Sigmoid colon (tissue), 7 donors: ENCODE measurements around the gene GLRA2. TPM values are rescaled to one million over a fixed set of nuclear protein-coding genes. Genes with fewer than 3 reads are reported as not detected.
A peak's percentile ranks its signal among the peaks of the same experiment; 100 is the strongest.

Experiments
- DNase-seq: peaks from one replicate; pipeline ENCODE4 v3.0.0-alpha.2; 2019
- H3K27ac ChIP-seq, 4 donors: fragments of 200-600 bp; sonication (generic); one replicate each; pipeline ENCODE4 v1.5.1; 2016 to 2019; ENCODE audit warnings: mild to moderate bottlenecking in 1 of 4
- H3K27me3 ChIP-seq, 3 donors: fragments of 200-600 bp; sonication (generic); one replicate each; pipeline ENCODE4 v1.5.1; 2019; ENCODE audit warnings: mild to moderate bottlenecking in 1 of 3
- H3K36me3 ChIP-seq, 4 donors: fragments of 200-600 bp; sonication (generic); one replicate each; pipeline ENCODE4 v1.5.1; 2016 to 2019
- H3K4me1 ChIP-seq, 4 donors: fragments of 200-600 bp; sonication (generic); one replicate each; pipeline ENCODE4 v1.5.1; 2017 to 2019
- H3K4me3 ChIP-seq, 4 donors: fragments of 200-600 bp; sonication (generic); one replicate each; pipeline ENCODE4 v1.5.1; 2017 to 2019; ENCODE audit warnings: mild to moderate bottlenecking in 2 of 4, moderate library complexity in 1 of 4
- H3K9me3 ChIP-seq, 4 donors: fragments of 200-600 bp in 3 of 4; sonication (generic) in 3 of 4; one replicate each; pipeline versions ENCODE4 v1.5.1 to v1.6.1; 2013 to 2019
- EP300 ChIP-seq, 4 donors: sonication (generic); formaldehyde crosslinking; IDR thresholded peaks; one replicate each; pipeline ENCODE4 v1.6.1; 2017; ENCODE audit warnings: antibody characterized with exemption in 4 of 4
- POLR2A ChIP-seq, 2 donors: fragments of 450-650 bp; IDR thresholded peaks; one replicate each; pipeline ENCODE4 v1.6.1; 2016; ENCODE audit warnings: antibody characterized with exemption in 2 of 2, mild to moderate bottlenecking in 2 of 2, moderate library complexity in 2 of 2
- POLR2AphosphoS5 ChIP-seq, 4 donors: sonication (generic); formaldehyde crosslinking; IDR thresholded peaks; one replicate each; pipeline ENCODE4 v1.6.1; 2017; ENCODE audit warnings: antibody characterized with exemption in 4 of 4
- WGBS, 2 donors: extraction: QIAGEN DNeasy Blood & Tissue Kit; methylation state at CpG; one replicate each; pipeline ENCODE4 v1.1.7; 2013; 5-methylcytosine and 5-hydroxymethylcytosine counted together
- intact Hi-C: fragments of 100-400 bp; cut with DNase I; formaldehyde crosslinking; loops from one replicate; pipeline ENCODE4 v1.15.1; 2023
- polyA plus RNA-seq, 3 donors: library from polyadenylated mRNA; stranded (reverse); fragments of 200-250 nt; gene quantifications; one replicate each; pipeline ENCODE4 v1.2.3, GENCODE V29; 2013
- total RNA-seq, 4 donors: library from RNA; depleted of rRNA; stranded (reverse); fragments of >200 nt; gene quantifications; one replicate each; pipeline ENCODE4 v1.1.0, GENCODE V29; 2016
- TF ChIP-seq, protein P1 (sequence below), 4 experiments: fragments of 450-650 bp in 3 of 4; fragments of 200-600 bp in 1 of 4; IDR thresholded peaks; one replicate each; pipeline ENCODE4 v1.5.1; 2016 to 2019; ENCODE audit warnings: antibody characterized with exemption in 4 of 4, mild to moderate bottlenecking in 3 of 4, moderate library complexity in 2 of 4
- donor health status: healthy with polysubstance abuse.
- donor health status: Bipolar disorder and iron deficiency.
- donor health status: healthy.

The GLRA2 gene
- total and polyA plus RNA-seq, 7 donors: under 0.01 to 1.9 (median 0.75) TPM; not detected in 3

DNA sequence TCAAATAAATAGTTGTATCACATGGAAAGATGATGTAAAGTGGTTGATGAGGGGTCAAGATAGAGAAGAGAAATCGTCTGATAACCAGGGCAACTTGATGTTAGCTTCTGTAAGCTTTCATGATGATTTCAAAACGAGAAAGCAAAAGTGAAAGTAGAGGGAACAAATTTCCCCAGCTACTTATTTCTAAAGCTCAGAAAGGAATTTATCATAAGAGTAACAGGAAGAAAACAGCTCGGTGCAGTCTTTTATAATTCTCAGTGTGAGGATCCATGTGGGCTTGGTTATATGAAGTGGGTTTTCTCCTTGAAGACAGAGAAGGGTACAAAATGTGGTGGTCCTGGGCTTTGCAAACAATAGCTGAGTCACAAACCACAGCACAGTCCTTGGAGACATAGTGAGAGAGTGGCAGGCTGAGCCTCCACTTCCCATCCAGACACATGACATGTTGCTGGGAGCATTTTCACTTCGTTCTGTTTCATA lies 32.1 kb upstream of the GLRA2 start:
- peak overlapping the region in 3 of 4 donors; percentile 17 to 27 (median 26) for H3K4me3 ChIP-seq
- peaks cover 0 to 16% (median 5%) of the 10 kb centered on the region in 4 donors for H3K4me1 ChIP-seq
- intact Hi-C loops: no loop called here
- H3K27me3 ChIP-seq: no peaks in the 10 kb centered on the region
- H3K9me3 ChIP-seq: no peaks in the 10 kb centered on the region
- WGBS, 2 donors: 3 to 6% methylated on average over 4 of the region's 4 CpGs
- no peak for DNase-seq
- H3K36me3 ChIP-seq: no peaks in the 10 kb centered on the region
- H3K27ac ChIP-seq: peak overlapping the region; percentile 53 to 68 (median 62)
- TF ChIP-seq, protein P1, sequence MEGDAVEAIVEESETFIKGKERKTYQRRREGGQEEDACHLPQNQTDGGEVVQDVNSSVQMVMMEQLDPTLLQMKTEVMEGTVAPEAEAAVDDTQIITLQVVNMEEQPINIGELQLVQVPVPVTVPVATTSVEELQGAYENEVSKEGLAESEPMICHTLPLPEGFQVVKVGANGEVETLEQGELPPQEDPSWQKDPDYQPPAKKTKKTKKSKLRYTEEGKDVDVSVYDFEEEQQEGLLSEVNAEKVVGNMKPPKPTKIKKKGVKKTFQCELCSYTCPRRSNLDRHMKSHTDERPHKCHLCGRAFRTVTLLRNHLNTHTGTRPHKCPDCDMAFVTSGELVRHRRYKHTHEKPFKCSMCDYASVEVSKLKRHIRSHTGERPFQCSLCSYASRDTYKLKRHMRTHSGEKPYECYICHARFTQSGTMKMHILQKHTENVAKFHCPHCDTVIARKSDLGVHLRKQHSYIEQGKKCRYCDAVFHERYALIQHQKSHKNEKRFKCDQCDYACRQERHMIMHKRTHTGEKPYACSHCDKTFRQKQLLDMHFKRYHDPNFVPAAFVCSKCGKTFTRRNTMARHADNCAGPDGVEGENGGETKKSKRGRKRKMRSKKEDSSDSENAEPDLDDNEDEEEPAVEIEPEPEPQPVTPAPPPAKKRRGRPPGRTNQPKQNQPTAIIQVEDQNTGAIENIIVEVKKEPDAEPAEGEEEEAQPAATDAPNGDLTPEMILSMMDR (IDR thresholded peaks at IDR 0.05): no peak
- no peak for TF ChIP-seq POLR2A (IDR thresholded peaks at IDR 0.05)
- TF ChIP-seq EP300 (IDR thresholded peaks at IDR 0.05): no peak
- TF ChIP-seq POLR2AphosphoS5 (IDR thresholded peaks at IDR 0.05): no peak

DNA sequence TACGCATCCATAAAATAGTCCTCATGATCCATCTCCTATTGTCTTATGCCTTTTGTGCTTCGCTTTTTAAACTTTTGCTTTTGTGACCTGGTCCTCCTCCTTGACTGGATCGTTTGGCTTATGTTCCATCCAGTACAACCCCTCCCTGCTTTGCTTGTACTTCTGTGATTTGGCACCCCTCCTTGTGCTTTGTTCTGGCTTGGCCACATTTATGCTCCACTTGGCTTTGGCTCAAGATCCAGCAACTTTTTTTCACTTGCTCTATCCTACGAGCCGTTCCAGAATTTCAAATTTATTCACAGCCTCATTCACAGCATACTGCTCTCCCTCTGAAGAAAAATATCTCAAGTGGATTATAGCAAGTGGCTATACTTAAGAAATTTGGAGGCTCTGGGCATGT lies 28.0 kb upstream of the GLRA2 start:
- Histone ChIP-seq H3K27ac (peak overlapping the region in 3 of 4 donors; percentile 25 to 56 (median 48)), H3K4me1 (peaks cover 0 to 35% (median 11%) of the 10 kb centered on the region in 4 donors), H3K4me3 (no peak overlapping the region), H3K27me3 (no peaks in the 10 kb centered on the region), H3K36me3 (no peaks in the 10 kb centered on the region), H3K9me3 (no peaks in the 10 kb centered on the region)
- no peak for TF ChIP-seq POLR2A (IDR thresholded peaks at IDR 0.05)
- TF ChIP-seq POLR2AphosphoS5 (IDR thresholded peaks at IDR 0.05): peak in 2 of 4 donors; percentile 46 to 54
- 12 to 68% methylated on average over 5 of the region's 5 CpGs for WGBS, 2 donors
- intact Hi-C loops: loop anchor here (10.0 kb wide), 1 partner anchor 377 kb away; no protein-coding TSS in a partner anchor
- DNase-seq: peak; percentile 66

DNA sequence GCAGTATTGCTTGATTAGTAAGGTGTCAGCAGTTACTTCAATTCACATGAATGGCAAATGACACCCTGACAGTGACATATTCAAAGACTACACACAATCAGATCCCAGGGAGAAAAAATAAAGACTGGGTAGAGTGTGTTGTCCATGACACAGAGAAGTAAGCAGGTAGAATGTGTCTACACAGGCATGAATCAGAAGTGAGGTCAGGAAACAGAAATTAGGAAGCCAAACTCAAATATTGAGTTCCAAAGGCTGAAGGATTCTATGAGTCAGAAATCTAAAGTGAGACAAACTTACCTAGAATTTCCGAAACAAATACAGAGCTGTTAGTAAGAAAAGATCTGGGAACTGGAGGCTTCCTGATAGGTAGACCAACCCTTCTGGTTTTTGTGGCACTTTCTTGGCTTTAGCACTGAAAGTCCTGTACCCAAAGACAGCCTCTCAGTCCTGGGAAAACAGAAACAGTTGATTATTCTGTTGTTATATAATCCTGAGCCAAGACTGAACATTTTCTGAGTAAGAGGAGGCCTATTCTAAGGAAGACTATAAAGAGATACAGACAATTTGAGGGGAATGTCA lies 24.3 kb upstream of the GLRA2 start:
- Histone ChIP-seq H3K4me1 (peaks cover 0 to 32% (median 7%) of the 10 kb centered on the region in 4 donors), H3K27ac (peak overlapping the region in 3 of 4 donors; percentile 26 to 47 (median 32)), H3K9me3 (no peaks in the 10 kb centered on the region), H3K27me3 (no peaks in the 10 kb centered on the region), H3K4me3 (no peak overlapping the region), H3K36me3 (no peaks in the 10 kb centered on the region)
- intact Hi-C loops: loop anchor here (10.0 kb wide), 1 partner anchor 380 kb away; no protein-coding TSS in a partner anchor
- DNase-seq: no peak
- TF ChIP-seq POLR2AphosphoS5 (IDR thresholded peaks at IDR 0.05): no peak
- TF ChIP-seq, protein P1 (IDR thresholded peaks at IDR 0.05): no peak
- TF ChIP-seq POLR2A (IDR thresholded peaks at IDR 0.05): no peak
- no peak for TF ChIP-seq EP300 (IDR thresholded peaks at IDR 0.05)
- WGBS, 2 donors: 64 to 81% methylated on average over 1 of the region's 1 CpG

DNA sequence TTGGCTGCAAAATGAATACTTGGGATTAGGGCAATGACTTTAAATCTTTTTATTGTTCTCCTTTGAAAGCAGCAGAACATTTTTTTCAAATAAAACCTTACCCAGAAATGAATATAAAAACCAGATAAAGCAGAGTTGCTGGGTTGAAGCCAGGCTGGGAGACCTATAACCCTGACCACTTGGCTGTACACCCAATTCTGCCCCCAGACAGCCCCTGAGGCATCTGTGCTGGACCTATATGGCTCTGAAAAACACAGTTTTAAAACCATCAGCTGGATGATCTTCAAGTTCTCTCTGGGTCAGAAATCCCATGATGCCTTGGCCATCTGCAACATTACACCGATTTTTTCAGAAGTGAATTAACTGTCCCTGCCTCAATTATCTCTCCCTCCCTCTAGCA lies 23.7 kb upstream of the GLRA2 start:
- Histone ChIP-seq H3K36me3 (no peaks in the 10 kb centered on the region), H3K27me3 (no peaks in the 10 kb centered on the region), H3K4me1 (peaks cover 0 to 32% (median 7%) of the 10 kb centered on the region in 4 donors), H3K9me3 (no peaks in the 10 kb centered on the region), H3K4me3 (no peak overlapping the region), H3K27ac (peak overlapping the region in 3 of 4 donors; percentile 31 to 47 (median 32))
- intact Hi-C loops: loop anchor here (10.0 kb wide), 1 partner anchor 381 kb away; no protein-coding TSS in a partner anchor
- no peak for TF ChIP-seq EP300 (IDR thresholded peaks at IDR 0.05)
- TF ChIP-seq POLR2AphosphoS5 (IDR thresholded peaks at IDR 0.05): no peak
- TF ChIP-seq POLR2A (IDR thresholded peaks at IDR 0.05): no peak
- TF ChIP-seq, protein P1 (IDR thresholded peaks at IDR 0.05): no peak
- WGBS, 2 donors: 33 to 80% methylated on average over 1 of the region's 1 CpG
- no peak for DNase-seq

DNA sequence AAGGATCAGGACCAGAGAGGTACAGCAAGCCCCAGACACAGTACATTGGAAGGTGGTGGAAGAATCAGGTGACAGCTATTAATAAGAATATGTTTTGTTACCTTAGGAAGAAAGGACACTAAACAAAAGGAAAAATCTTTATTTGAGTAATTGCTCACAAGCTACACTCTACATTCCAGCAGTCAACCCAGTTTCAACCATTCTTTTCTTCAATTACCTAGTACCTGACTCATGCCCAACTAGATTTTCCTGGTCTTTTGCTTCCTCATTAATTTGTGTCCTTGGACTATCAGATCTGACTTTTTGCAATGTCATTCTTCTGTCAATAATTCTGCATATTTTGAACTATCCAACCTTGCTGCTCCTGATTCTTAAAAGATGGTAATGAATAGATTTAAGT lies 22.5 kb upstream of the GLRA2 start:
- Histone ChIP-seq H3K27me3 (no peaks in the 10 kb centered on the region), H3K4me3 (no peak overlapping the region), H3K4me1 (peaks cover 0 to 25% (median 7%) of the 10 kb centered on the region in 4 donors), H3K27ac (no peak overlapping the region), H3K36me3 (no peaks in the 10 kb centered on the region), H3K9me3 (no peaks in the 10 kb centered on the region)
- TF ChIP-seq EP300 (IDR thresholded peaks at IDR 0.05) (no peak), POLR2AphosphoS5 (IDR thresholded peaks at IDR 0.05) (no peak), POLR2A (IDR thresholded peaks at IDR 0.05) (no peak)
- TF ChIP-seq, protein P1 (IDR thresholded peaks at IDR 0.05): no peak
- DNase-seq: no peak
- intact Hi-C loops: loop anchor here (10.0 kb wide), 1 partner anchor 382 kb away; no protein-coding TSS in a partner anchor
